ENCODE measurements around the gene PSMD8.
A peak's percentile ranks its signal among the peaks of the same experiment; 100 is the strongest.

The PSMD8 gene

GRCh38 chr19:38375098-38375493 lies 725 bp downstream of the PSMD8 start:
- TF ChIP-seq, protein P1, sequence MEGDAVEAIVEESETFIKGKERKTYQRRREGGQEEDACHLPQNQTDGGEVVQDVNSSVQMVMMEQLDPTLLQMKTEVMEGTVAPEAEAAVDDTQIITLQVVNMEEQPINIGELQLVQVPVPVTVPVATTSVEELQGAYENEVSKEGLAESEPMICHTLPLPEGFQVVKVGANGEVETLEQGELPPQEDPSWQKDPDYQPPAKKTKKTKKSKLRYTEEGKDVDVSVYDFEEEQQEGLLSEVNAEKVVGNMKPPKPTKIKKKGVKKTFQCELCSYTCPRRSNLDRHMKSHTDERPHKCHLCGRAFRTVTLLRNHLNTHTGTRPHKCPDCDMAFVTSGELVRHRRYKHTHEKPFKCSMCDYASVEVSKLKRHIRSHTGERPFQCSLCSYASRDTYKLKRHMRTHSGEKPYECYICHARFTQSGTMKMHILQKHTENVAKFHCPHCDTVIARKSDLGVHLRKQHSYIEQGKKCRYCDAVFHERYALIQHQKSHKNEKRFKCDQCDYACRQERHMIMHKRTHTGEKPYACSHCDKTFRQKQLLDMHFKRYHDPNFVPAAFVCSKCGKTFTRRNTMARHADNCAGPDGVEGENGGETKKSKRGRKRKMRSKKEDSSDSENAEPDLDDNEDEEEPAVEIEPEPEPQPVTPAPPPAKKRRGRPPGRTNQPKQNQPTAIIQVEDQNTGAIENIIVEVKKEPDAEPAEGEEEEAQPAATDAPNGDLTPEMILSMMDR (IDR thresholded peaks at IDR 0.05; ENCODE audit: low read depth, low read length): no peak
- H3K4me3 ChIP-seq (ENCODE audit: low read depth, low read length): peak overlapping the region; percentile 93

DNA sequence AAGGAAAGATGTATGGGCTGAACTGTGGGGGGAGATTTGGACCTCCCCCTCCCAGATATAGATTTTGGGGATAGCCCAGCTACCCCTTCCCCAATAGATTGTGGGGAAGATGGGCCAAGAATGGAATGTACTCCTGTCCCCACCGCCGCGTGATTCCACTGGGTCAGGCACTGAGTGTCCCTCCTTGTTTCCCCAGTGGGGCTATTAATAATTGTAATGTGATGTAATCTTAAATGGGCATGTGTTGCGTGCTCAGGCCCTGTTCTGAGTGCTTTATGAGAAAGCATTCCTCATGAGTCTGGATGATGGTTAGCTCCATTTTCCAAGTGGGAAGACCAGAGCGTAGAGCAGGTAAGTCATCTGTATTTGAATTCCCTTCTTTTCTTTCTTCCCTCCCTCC lies 1.4 kb downstream of the PSMD8 start:
- TF ChIP-seq, protein P1 (IDR thresholded peaks at IDR 0.05; ENCODE audit: low read depth, low read length): no peak

GRCh38 chr19:38376576-38376975 lies 2.2 kb downstream of the PSMD8 start:
- TF ChIP-seq, protein P1 (IDR thresholded peaks at IDR 0.05; ENCODE audit: low read depth, low read length): no peak
- H3K4me3 ChIP-seq (ENCODE audit: low read depth, low read length): peak overlapping the region; percentile 93

More for the DNA sequence above, 1.4 kb downstream of the PSMD8 start:
- peak overlapping the region; percentile 93 for H3K4me3 ChIP-seq (ENCODE audit: low read depth, low read length)

DNA sequence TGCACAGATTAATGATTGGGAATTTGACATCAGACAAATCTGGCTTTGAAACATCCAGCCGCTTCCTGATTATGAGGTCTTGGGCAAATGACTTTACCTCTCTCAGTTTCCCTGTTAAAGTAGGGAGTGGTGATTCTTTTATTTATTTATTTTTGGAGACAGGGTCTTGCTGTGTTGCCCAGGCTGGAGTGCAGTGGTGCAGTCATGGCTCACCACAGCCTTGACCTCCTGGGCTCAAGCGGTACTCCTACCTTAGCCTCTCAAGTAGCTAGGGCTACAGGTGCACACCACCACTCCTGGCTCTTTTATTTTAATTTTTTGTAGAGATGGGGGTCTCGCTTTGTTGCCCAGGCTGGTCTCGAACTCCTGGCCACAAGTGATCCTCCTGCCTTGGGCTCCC lies 2.7 kb downstream of the PSMD8 start:
- TF ChIP-seq, protein P1 (IDR thresholded peaks at IDR 0.05; ENCODE audit: low read depth, low read length): no peak
- no peak overlapping the region for H3K4me3 ChIP-seq (ENCODE audit: low read depth, low read length)

GRCh38 chr19:38378866-38379265 lies 4.5 kb downstream of the PSMD8 start:
- TF ChIP-seq, protein P1 (IDR thresholded peaks at IDR 0.05; ENCODE audit: low read depth, low read length): no peak
- H3K4me3 ChIP-seq (ENCODE audit: low read depth, low read length): no peak overlapping the region

DNA sequence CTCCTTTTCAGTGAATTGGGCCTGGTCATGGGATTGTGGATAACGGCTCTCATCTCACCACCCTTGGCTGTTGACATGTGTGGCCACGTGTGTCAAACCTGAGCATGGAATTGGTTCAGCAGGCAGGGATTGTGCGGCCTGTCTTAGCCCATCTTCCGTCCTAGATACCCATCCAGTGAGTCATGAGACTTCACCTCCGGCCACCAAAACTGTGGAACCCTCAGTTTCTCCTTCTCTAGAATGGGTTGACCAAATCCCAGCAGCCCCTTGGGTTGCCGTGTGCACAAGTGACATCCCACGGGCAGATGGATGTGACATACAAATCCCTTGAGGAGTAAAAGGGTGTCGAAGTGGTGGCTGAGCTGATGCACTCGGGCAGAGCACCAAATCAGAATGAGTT lies 6.8 kb downstream of the PSMD8 start:
- TF ChIP-seq, protein P1 (IDR thresholded peaks at IDR 0.05; ENCODE audit: low read depth, low read length): no peak
- no peak overlapping the region for H3K4me3 ChIP-seq (ENCODE audit: low read depth, low read length)

DNA sequence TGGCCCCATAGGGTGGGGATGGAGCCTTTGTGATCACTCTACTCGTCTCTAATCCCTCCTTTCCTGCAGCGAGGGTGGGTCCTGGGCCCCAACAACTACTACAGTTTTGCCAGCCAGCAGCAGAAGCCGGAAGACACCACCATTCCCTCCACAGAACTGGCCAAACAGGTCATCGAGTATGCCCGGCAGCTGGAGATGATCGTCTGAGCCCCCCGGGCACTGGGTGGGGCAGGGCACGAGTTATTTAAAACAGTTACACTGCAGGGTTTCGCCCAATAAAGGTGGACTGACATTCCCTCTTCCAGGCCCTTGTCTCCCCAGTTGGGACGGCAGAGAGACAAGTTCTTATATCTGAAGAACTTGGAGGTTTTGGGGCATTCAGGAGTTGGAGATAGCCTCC lies 8.8 kb downstream of the PSMD8 start:
- TF ChIP-seq, protein P1 (IDR thresholded peaks at IDR 0.05; ENCODE audit: low read depth, low read length): no peak
- no peak overlapping the region for H3K4me3 ChIP-seq (ENCODE audit: low read depth, low read length)
